ENCODE results near the gene TPM2.
A peak's percentile ranks its signal among the peaks of the same experiment; 100 is the strongest.

TPM2 gene

DNA sequence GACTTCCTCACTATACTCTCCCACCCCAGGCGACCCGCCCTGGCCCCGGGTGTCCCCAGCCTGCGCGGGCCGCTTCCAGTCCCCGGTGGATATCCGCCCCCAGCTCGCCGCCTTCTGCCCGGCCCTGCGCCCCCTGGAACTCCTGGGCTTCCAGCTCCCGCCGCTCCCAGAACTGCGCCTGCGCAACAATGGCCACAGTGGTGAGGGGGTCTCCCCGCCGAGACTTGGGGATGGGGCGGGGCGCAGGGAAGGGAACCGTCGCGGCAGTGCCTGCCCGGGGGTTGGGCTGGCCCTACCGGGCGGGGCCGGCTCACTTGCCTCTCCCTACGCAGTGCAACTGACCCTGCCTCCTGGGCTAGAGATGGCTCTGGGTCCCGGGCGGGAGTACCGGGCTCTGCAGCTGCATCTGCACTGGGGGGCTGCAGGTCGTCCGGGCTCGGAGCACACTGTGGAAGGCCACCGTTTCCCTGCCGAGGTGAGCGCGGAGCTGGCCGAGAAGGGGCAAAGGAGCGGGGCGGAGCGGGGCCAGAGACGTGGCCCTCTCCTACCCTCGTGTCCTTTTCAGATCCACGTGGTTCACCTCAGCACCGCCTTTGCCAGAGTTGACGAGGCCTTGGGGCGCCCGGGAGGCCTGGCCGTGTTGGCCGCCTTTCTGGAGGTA, 13.9 kb downstream of the TPM2 start:
- no peak for DNase-seq (ENCODE audit: low read depth)
- peak overlapping the region; percentile 52 for H3K4me3 ChIP-seq (ENCODE audit: low read length)
- TF ChIP-seq, protein P1, sequence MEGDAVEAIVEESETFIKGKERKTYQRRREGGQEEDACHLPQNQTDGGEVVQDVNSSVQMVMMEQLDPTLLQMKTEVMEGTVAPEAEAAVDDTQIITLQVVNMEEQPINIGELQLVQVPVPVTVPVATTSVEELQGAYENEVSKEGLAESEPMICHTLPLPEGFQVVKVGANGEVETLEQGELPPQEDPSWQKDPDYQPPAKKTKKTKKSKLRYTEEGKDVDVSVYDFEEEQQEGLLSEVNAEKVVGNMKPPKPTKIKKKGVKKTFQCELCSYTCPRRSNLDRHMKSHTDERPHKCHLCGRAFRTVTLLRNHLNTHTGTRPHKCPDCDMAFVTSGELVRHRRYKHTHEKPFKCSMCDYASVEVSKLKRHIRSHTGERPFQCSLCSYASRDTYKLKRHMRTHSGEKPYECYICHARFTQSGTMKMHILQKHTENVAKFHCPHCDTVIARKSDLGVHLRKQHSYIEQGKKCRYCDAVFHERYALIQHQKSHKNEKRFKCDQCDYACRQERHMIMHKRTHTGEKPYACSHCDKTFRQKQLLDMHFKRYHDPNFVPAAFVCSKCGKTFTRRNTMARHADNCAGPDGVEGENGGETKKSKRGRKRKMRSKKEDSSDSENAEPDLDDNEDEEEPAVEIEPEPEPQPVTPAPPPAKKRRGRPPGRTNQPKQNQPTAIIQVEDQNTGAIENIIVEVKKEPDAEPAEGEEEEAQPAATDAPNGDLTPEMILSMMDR (conservative IDR thresholded peaks at IDR 0.05; ENCODE audit: low read length), result no peak; the same call in 1 of the 2 replicates

- no peak overlapping the region for H3K4me3 ChIP-seq (ENCODE audit: low read length)
Observed at GRCh38 chr9:35675204-35675603, 14.5 kb downstream of the TPM2 start.

GRCh38 chr9:35674025-35674361, 15.7 kb downstream of the TPM2 start:
- no peak for DNase-seq (ENCODE audit: low read depth)
- TF ChIP-seq, protein P1 (conservative IDR thresholded peaks at IDR 0.05; ENCODE audit: low read length), result no peak
- H3K4me3 ChIP-seq (ENCODE audit: low read length), result no peak overlapping the region

More at GRCh38 chr9:35675204-35675603, 14.5 kb downstream of the TPM2 start:
- TF ChIP-seq, protein P1 (conservative IDR thresholded peaks at IDR 0.05; ENCODE audit: low read length), result no peak
- DNase-seq (ENCODE audit: low read depth), result no peak

DNA sequence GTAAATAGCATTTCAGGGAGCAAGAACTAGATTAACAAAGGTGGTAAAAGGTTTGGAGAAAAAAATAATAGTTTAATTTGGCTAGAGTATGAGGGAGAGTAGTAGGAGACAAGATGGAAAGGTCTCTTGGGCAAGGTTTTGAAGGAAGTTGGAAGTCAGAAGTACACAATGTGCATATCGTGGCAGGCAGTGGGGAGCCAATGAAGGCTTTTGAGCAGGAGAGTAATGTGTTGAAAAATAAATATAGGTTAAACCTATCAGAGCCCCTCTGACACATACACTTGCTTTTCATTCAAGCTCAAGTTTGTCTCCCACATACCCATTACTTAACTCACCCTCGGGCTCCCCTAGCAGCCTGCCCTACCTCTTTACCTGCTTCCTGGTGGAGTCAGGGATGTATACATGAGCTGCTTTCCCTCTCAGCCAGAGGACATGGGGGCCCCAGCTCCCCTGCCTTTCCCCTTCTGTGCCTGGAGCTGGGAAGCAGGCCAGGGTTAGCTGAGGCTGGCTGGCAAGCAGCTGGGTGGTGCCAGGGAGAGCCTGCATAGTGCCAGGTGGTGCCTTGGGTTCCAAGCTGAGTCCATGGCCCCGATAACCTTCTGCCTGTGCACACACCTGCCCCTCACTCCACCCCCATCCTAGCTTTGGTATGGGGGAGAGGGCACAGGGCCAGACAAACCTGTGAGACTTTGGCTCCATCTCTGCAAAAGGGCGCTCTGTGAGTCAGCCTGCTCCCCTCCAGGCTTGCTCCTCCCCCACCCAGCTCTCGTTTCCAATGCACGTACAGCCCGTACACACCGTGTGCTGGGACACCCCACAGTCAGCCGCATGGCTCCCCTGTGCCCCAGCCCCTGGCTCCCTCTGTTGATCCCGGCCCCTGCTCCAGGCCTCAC, 16.3 kb downstream of the TPM2 start, which contains the start of gene CA9:
Gene CA9 (plus strand): TSS at position 797 of the 893 bp plus-strand sequence. CDS start 32 bp downstream, at position 829.
- H3K4me3 ChIP-seq (ENCODE audit: low read length), result no peak within 1 kb of the TSS
- DNase-seq (ENCODE audit: low read depth), result no peak
- TF ChIP-seq, protein P1 (conservative IDR thresholded peaks at IDR 0.05; ENCODE audit: low read length), result no peak

DNA sequence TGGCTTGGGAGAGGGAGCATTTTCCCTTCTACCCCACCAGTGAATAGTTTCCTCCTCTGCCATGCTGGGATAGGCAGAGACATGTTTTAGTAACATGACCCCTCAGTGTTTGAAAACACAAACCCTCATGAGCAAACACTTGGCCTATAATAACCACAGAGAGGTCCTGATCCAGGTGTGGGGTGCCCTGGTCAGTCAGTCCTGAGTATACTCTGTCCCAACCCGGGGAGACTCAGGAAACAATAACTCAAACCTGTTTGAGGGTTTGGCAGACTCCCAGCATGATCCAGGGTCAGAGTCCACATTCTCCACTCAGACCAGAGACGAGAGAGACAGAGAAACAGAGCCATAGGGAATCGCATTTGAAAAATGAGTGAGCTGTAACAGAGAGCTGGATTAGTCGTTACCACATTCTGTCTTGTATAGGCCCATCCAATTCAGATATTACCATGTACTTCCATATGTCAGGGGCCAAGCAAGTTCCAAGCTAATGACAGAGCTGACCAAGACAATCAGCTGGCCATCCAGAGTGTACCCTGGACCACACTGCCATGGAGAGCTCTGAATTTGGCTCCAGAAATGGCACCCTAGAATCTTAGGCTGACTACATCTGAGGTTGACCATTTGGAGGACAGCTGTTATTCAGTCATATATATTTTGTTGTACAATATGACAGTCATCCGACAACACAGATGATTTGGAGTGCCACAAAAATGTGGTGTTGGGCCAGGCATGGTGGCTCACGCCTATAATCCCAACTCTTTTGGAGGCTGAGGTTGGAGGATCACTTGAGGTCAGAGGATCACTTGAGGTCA, 20.2 kb downstream of the TPM2 start:
- no peak for DNase-seq (ENCODE audit: low read depth)
- TF ChIP-seq, protein P1 (conservative IDR thresholded peaks at IDR 0.05; ENCODE audit: low read length), result no peak

DNA sequence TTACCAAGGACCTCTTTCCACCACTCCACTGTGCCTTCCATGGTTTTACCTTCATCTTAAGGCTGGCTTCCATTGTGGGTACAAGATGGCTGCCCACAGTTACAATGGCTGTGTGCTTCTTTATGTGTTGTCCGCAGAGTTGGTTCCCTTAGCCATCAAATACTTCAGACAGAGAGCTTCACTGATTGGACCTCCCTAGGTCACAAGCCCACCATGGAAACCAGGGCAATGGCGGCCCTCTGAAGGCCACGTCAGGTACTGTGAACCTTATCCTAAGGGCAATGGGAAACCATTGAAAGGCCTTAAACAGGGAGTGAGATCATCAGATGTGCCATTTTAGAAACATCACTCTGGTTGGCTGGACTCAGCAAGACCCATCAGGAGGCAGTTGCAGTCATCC, 21.8 kb downstream of the TPM2 start:
- DNase-seq (ENCODE audit: low read depth), result no peak
- TF ChIP-seq, protein P1 (conservative IDR thresholded peaks at IDR 0.05; ENCODE audit: low read length), result no peak
- H3K4me3 ChIP-seq (ENCODE audit: low read length), result no peak overlapping the region

More for the DNA sequence above, 20.2 kb downstream of the TPM2 start:
- H3K4me3 ChIP-seq (ENCODE audit: low read length), result no peak overlapping the region

All from AG10803 (cell line).